AG09309 (cell line): Measurements from ENCODE around the gene SEPTIN3.

Source experiments
- DNase-seq: peaks from one replicate; pipeline ENCODE4 v3.0.0-alpha.2; 2010; ENCODE audit warnings: low read depth
- H3K4me3 ChIP-seq: 2 replicates; pipeline ENCODE4 v1.5.1; 2011; ENCODE audit warnings: mild to moderate bottlenecking, low read depth, low read length, moderate library complexity; ENCODE audit not compliant: control insufficient read depth
- TF ChIP-seq, protein P1 (sequence below): IDR thresholded peaks from 2 replicates; pipeline ENCODE4 v1.5.1; 2011; ENCODE audit warnings: mild to moderate bottlenecking, low read depth, low read length, inconsistent platforms; ENCODE audit not compliant: insufficient read depth, control insufficient read depth; ENCODE audit errors: missing control alignments

SEPTIN3 gene

DNA sequence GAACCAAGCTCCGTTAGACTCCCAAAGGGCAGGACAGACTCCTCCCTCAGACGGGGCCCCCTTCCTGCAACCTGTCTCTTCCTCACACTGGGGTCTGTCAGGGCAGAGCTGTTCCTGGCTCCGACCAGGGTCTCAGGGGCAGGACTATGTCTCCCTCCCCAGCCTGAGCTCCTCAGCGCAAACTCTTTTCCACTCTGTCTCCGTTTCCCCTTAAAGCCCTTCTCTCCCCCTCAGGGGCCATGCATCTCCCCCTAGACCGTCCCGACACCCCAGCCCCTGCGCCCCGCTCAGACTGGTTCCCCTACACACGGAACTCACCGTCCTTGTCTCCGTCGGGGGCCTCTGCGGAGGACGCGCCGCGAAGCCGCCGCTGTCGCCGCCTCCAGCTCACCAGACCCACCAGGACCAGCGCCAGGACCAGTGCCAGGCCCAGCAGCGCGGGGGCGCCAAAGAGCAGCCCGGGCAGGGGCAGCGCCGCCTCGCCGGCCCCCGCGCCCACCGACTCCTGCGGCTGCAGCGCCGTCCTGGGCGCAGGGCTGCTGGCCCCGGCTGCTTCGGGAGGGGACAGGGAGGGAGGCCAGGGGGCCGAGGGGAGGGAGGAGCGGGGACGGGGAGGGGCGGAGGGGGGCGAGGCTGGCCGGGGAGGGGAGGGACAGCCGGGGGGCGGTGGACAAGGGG, 43.3 kb upstream of the SEPTIN3 start:
- TF ChIP-seq, protein P1, sequence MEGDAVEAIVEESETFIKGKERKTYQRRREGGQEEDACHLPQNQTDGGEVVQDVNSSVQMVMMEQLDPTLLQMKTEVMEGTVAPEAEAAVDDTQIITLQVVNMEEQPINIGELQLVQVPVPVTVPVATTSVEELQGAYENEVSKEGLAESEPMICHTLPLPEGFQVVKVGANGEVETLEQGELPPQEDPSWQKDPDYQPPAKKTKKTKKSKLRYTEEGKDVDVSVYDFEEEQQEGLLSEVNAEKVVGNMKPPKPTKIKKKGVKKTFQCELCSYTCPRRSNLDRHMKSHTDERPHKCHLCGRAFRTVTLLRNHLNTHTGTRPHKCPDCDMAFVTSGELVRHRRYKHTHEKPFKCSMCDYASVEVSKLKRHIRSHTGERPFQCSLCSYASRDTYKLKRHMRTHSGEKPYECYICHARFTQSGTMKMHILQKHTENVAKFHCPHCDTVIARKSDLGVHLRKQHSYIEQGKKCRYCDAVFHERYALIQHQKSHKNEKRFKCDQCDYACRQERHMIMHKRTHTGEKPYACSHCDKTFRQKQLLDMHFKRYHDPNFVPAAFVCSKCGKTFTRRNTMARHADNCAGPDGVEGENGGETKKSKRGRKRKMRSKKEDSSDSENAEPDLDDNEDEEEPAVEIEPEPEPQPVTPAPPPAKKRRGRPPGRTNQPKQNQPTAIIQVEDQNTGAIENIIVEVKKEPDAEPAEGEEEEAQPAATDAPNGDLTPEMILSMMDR, result peak; percentile 56
- peak overlapping the region; percentile 18 for H3K4me3 ChIP-seq
- DNase-seq, result no peak

DNA sequence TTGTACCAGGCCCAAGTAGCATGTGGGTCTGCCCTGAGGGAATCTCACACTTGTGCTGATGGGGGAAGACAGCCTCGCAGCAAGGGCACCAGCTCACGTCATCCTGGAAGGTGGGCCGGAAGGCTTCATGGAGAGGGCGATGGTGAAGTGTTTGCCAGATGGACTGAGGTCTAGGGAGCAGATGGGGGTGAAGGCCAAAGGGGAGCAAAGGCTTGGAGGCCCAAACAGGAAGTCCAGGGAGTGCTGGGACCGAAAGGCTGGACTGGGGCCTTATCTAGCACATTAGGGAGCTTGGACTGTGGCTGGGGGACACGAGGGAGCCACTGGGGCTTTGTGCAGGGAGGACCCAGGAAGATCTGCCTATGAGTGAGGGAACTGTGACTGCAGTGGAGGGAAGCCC, 41.4 kb upstream of the SEPTIN3 start:
- TF ChIP-seq, protein P1, result no peak
- H3K4me3 ChIP-seq, result no peak overlapping the region
- no peak for DNase-seq

- DNase-seq, result no peak
- H3K4me3 ChIP-seq, result no peak overlapping the region
- TF ChIP-seq, protein P1, result no peak
These were observed 40.4 kb upstream of the SEPTIN3 start for GRCh38 chr22:41928593-41929417.

- TF ChIP-seq, protein P1, result no peak
- H3K4me3 ChIP-seq, result no peak overlapping the region
- DNase-seq, result no peak
These were observed 39.8 kb upstream of the SEPTIN3 start for GRCh38 chr22:41929418-41929810.

DNA sequence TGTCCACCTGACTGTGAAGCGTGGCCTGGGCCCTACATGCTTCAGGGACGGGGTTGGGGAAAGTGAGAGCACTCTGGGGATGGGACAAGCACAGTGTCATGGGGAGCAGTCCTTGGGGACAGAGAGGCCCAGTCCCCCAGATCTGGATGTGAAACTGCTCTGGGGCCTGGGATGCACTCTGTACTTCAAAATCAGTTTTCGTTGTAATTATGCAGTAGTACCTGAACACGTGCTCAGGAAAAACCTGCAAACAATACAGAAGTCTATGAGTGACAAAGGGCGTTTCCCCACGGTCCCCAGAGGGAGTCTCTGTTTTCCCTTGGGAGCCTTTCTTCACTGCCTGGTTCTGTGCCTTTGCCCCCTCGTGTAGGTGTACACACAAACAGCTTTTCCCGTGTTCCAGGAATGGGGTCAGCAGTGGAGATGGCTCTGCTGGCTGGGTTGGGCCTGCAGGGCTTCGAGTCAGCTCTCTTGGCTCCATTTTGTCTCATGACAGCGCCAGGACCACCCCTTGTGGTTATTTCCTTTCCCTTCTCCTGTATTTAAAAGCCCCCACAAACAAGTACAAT, 37.5 kb upstream of the SEPTIN3 start:
- no peak overlapping the region for H3K4me3 ChIP-seq
- TF ChIP-seq, protein P1, result no peak
- no peak for DNase-seq

- no peak for DNase-seq
- H3K4me3 ChIP-seq, result no peak overlapping the region
- TF ChIP-seq, protein P1, result no peak
These were observed 36.9 kb upstream of the SEPTIN3 start for GRCh38 chr22:41932353-41932752.
